Psoas muscle (tissue), 8 donors: ENCODE measurements around the gene SMTNL2. TPM values are rescaled to one million over a fixed set of nuclear protein-coding genes. Genes with fewer than 3 reads are reported as not detected.

Experiments used
- ATAC-seq, 4 donors: fragments of 200-7000 bp; cut with Tn5 transposase; one replicate each; pipeline ENCODE4 v1.9.1; 2020; ENCODE audit warnings: moderate library complexity in 3 of 4, mild to moderate bottlenecking in 2 of 4
- DNase-seq, 2 donors: peaks; one replicate each; pipeline ENCODE4 v3.0.0-alpha.2; 2020
- H3K27ac ChIP-seq: fragments of 200-600 bp; one replicate; pipeline ENCODE4 v1.8.0; 2022
- H3K27me3 ChIP-seq, 3 donors: fragments of 200-600 bp in 1 of 3; one replicate each; pipeline versions ENCODE4 v1.6.1 to v1.8.0; 2013 to 2022; ENCODE audit warnings: low read length in 2 of 3, mild to moderate bottlenecking in 2 of 3, moderate library complexity in 1 of 3; ENCODE audit not compliant: insufficient read depth in 3 of 3
- H3K36me3 ChIP-seq, 2 donors: fragments of 200-600 bp in 1 of 2; one replicate each; pipeline versions ENCODE4 v1.6.1 to v1.8.0; 2013 to 2022; ENCODE audit warnings: low read depth in 1 of 2, mild to moderate bottlenecking in 1 of 2, moderate library complexity in 1 of 2; ENCODE audit not compliant: insufficient read depth in 1 of 2
- H3K4me1 ChIP-seq: fragments of 200-600 bp; one replicate; pipeline ENCODE4 v1.8.0; 2022
- H3K4me3 ChIP-seq: fragments of 200-600 bp; one replicate; pipeline ENCODE4 v1.8.0; 2022; ENCODE audit warnings: mild to moderate bottlenecking
- H3K9me3 ChIP-seq: fragments of 200-600 bp; one replicate; pipeline ENCODE4 v1.8.0; 2022
- WGBS, 3 donors: extraction: QIAGEN DNeasy Blood & Tissue Kit; methylation state at CpG; one replicate each; pipeline versions ENCODE4 v1.1.6 to v1.1.7; 2013; 5-methylcytosine and 5-hydroxymethylcytosine counted together
- intact Hi-C, 2 donors: fragments of 100-400 bp; cut with DNase I; formaldehyde crosslinking; loops; one replicate each; pipeline versions ENCODE4 v1.11.0 to v1.14.2; 2022
- polyA plus RNA-seq, 3 donors: library from polyadenylated mRNA; stranded (reverse); fragments of 200-250 nt; gene quantifications; one replicate each; pipeline ENCODE4 v1.2.3, GENCODE V29; 2013
- total RNA-seq, 4 donors: library from RNA; stranded (reverse); fragmentation: NEBNext Ultra II Directional in 2 of 4; extraction: Animal tissue kit (Norgen Biotek cat#: 25700) in 2 of 4; gene quantifications; one replicate each; pipeline versions ENCODE4 v1.2.1 to v1.2.4, GENCODE V29; 2021 to 2023
- TF ChIP-seq, protein P1 (sequence below): fragments of 200-600 bp; IDR thresholded peaks from one replicate; pipeline ENCODE4 v1.8.0; 2022; ENCODE audit warnings: antibody characterized with exemption
- donor health status: healthy with polysubstance abuse.
- donor health status: DM: no; HTN: no; CAD: no; lungs with moderate emphysema.
- donor health status: Bipolar disorder and iron deficiency.
- donor health status: healthy.
- donor health status: DM: yes; HTN: yes; CAD: no.
- donor health status: DM: no; HTN: no; CAD: no.
- donor health status: DM: no; HTN: no; CAD: no.
- donor health status: DM: yes; HTN: yes; CAD: no.

SMTNL2 gene
- total and polyA plus RNA-seq, 7 donors = 20.7 to 524 (median 318) TPM

- Histone ChIP-seq H3K4me1 (peaks cover 4% of the 10 kb centered on the region), H3K9me3 (no peaks in the 10 kb centered on the region), H3K36me3 (peaks cover 10 to 91% of the 10 kb centered on the region in 2 donors), H3K4me3 (no peak overlapping the region), H3K27ac (peak overlapping the region; percentile 49), H3K27me3 (no peaks in the 10 kb centered on the region)
- DNase-seq (peak; percentile 25 to 80), ATAC-seq (peak; percentile 51 to 74 (median 70))
- TF ChIP-seq, protein P1, sequence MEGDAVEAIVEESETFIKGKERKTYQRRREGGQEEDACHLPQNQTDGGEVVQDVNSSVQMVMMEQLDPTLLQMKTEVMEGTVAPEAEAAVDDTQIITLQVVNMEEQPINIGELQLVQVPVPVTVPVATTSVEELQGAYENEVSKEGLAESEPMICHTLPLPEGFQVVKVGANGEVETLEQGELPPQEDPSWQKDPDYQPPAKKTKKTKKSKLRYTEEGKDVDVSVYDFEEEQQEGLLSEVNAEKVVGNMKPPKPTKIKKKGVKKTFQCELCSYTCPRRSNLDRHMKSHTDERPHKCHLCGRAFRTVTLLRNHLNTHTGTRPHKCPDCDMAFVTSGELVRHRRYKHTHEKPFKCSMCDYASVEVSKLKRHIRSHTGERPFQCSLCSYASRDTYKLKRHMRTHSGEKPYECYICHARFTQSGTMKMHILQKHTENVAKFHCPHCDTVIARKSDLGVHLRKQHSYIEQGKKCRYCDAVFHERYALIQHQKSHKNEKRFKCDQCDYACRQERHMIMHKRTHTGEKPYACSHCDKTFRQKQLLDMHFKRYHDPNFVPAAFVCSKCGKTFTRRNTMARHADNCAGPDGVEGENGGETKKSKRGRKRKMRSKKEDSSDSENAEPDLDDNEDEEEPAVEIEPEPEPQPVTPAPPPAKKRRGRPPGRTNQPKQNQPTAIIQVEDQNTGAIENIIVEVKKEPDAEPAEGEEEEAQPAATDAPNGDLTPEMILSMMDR = no peak
- intact Hi-C loops = loop anchor here (5.0 kb wide), 1 partner anchor 123 kb away; no protein-coding TSS in a partner anchor
- WGBS, 3 donors = 55 to 66% (median 56%) methylated on average over 14 to 18 of the region's 18 CpGs
Measured at GRCh38 chr17:4544951-4545216, 39.4 kb upstream of the SMTNL2 start.

- H3K4me1 ChIP-seq = peaks cover 4% of the 10 kb centered on the region
- H3K27me3 ChIP-seq = no peaks in the 10 kb centered on the region
- WGBS, 3 donors = 69 to 78% (median 69%) methylated on average over 27 to 32 of the region's 32 CpGs
- TF ChIP-seq, protein P1 = no peak
- peak in 2 of 4 donors; percentile 4 to 29 for ATAC-seq
- H3K4me3 ChIP-seq = no peak overlapping the region
- H3K27ac ChIP-seq = peak overlapping the region; percentile 49
- intact Hi-C loops = no loop called here
- no peaks in the 10 kb centered on the region for H3K9me3 ChIP-seq
- H3K36me3 ChIP-seq = peaks cover 10 to 91% of the 10 kb centered on the region in 2 donors
- DNase-seq = peak; percentile 13 to 64
Measured at GRCh38 chr17:4545217-4545951, 38.9 kb upstream of the SMTNL2 start.

- Histone ChIP-seq H3K4me1 (no peaks in the 10 kb centered on the region), H3K27ac (no peak overlapping the region), H3K4me3 (no peak overlapping the region), H3K36me3 (peaks cover 7 to 92% of the 10 kb centered on the region in 2 donors), H3K9me3 (no peaks in the 10 kb centered on the region), H3K27me3 (no peaks in the 10 kb centered on the region)
- no peak for ATAC-seq
- WGBS, 3 donors = 75 to 89% (median 80%) methylated on average over 17 of the region's 17 CpGs
- TF ChIP-seq, protein P1 = no peak
- DNase-seq = no peak
- intact Hi-C loops = no loop called here
Measured at GRCh38 chr17:4547118-4547906, 37.0 kb upstream of the SMTNL2 start.

- 87 to 92% (median 91%) methylated on average over 14 to 18 of the region's 18 CpGs for WGBS, 3 donors
- Histone ChIP-seq H3K36me3 (peaks cover 7 to 92% of the 10 kb centered on the region in 2 donors), H3K9me3 (no peaks in the 10 kb centered on the region), H3K4me1 (no peaks in the 10 kb centered on the region), H3K4me3 (no peak overlapping the region), H3K27me3 (no peaks in the 10 kb centered on the region), H3K27ac (no peak overlapping the region)
- TF ChIP-seq, protein P1 = no peak
- intact Hi-C loops = no loop called here
- DNase-seq (peak in 1 of 2 donors; percentile 52), ATAC-seq (no peak)
Measured at GRCh38 chr17:4548061-4548461, 36.3 kb upstream of the SMTNL2 start.
